H1 (cell line): ENCODE data around the gene IPO13. TPM values are rescaled to one million over a fixed set of nuclear protein-coding genes. Genes with fewer than 3 reads are reported as not detected.

Source experiments
- CTCF ChIA-PET: fragments of 300-600 bp; sonication (Branson Sonifier 250); formaldehyde crosslinking; loops from one replicate; lab custom pipeline; 2021; ENCODE audit not compliant: partially characterized antibody; lab: Charles Lee
- POLR2A ChIA-PET: fragments of 300-600 bp; sonication (Branson Sonifier 250); formaldehyde crosslinking; loops from one replicate; lab custom pipeline; 2021; ENCODE audit warnings: inconsistent platforms; ENCODE audit not compliant: partially characterized antibody; lab: Charles Lee
- DNase-seq, 2 experiments: peaks; one replicate each; pipeline versions ENCODE4 v3.0.0 to v3.0.0-alpha.2; 2010 to 2022; ENCODE audit warnings: low spot score in 2 of 2, low read depth in 1 of 2, mixed read lengths in 1 of 2
- FAIRE-seq: peaks from 2 replicates; lab custom pipeline; 2011; peaks lifted over from hg19 to GRCh38; lab: Jason Lieb, UNC
- H2AFZ ChIP-seq: 2 replicates; pipeline ENCODE4 v1.8.1; 2012; ENCODE audit warnings: low read length, inconsistent platforms
- H2AK5ac ChIP-seq: 2 replicates; pipeline ENCODE4 v1.6.1; 2013; ENCODE audit warnings: low read depth, low read length
- H2BK120ac ChIP-seq: replicated peaks from 2 replicates; pipeline ENCODE3; 2013; ENCODE audit warnings: low read depth, low read length, inconsistent platforms
- H2BK12ac ChIP-seq: 2 replicates; pipeline ENCODE4 v1.6.1; 2013; ENCODE audit warnings: low read depth, low read length
- H2BK15ac ChIP-seq: 2 replicates; pipeline ENCODE4 v1.6.1; 2013; ENCODE audit warnings: low read length
- H2BK20ac ChIP-seq: 2 replicates; pipeline ENCODE4 v1.6.1; 2013; ENCODE audit warnings: low read length
- H2BK5ac ChIP-seq: 2 replicates; pipeline ENCODE4 v1.6.1; 2013; ENCODE audit warnings: low read depth, low read length
- H3K14ac ChIP-seq: 2 replicates; pipeline ENCODE4 v1.6.1; 2013; ENCODE audit warnings: inconsistent platforms; ENCODE audit not compliant: insufficient read length
- H3K18ac ChIP-seq: 2 replicates; pipeline ENCODE4 v1.6.1; 2013; ENCODE audit warnings: low read length; ENCODE audit errors: extremely low read depth
- H3K23ac ChIP-seq: 2 replicates; pipeline ENCODE4 v1.6.1; 2013; ENCODE audit warnings: inconsistent platforms; ENCODE audit not compliant: insufficient read length
- H3K23me2 ChIP-seq: 2 replicates; pipeline ENCODE4 v1.6.1; 2013; ENCODE audit warnings: low read depth, low read length
- H3K27ac ChIP-seq: 2 replicates; pipeline ENCODE4 v1.6.1; 2011; ENCODE audit warnings: low read depth, low read length, inconsistent platforms
- H3K27me3 ChIP-seq, 4 experiments: replicated peaks in 1 of 4; 1 replicate in 1 of 4; 2 replicates in 3 of 4; pipeline versions ENCODE4 v1.6.1 to v1.8.1; 2011 to 2013; ENCODE audit warnings: low read length in 3 of 4, mild to moderate bottlenecking in 3 of 4, inconsistent platforms in 2 of 4, mixed read lengths in 2 of 4, moderate library complexity in 1 of 4; ENCODE audit not compliant: control insufficient read depth in 3 of 4, insufficient read depth in 3 of 4; ENCODE audit errors: extremely low read depth in 1 of 4
- H3K36me3 ChIP-seq, 4 experiments: 2 replicates each; pipeline versions ENCODE4 v1.6.1 to v1.8.1; 2011 to 2013; ENCODE audit warnings: mild to moderate bottlenecking in 4 of 4, low read length in 3 of 4, moderate library complexity in 2 of 4, control low read depth in 1 of 4, inconsistent platforms in 1 of 4; ENCODE audit not compliant: insufficient read depth in 4 of 4, control insufficient read depth in 2 of 4
- H3K4ac ChIP-seq: replicated peaks from 2 replicates; pipeline ENCODE3; 2013; ENCODE audit warnings: low read length, low read depth, mixed read lengths, inconsistent platforms; ENCODE audit not compliant: insufficient read length
- H3K4me1 ChIP-seq, 4 experiments: replicated peaks in 1 of 4; 1 replicate in 1 of 4; 2 replicates in 3 of 4; pipeline versions ENCODE4 v1.6.1 to v1.8.1; 2011 to 2013; ENCODE audit warnings: low read length in 3 of 4, inconsistent platforms in 2 of 4, mixed read lengths in 1 of 4; ENCODE audit not compliant: insufficient read depth in 4 of 4, control insufficient read depth in 3 of 4
- H3K4me2 ChIP-seq, 2 experiments: 2 replicates each; pipeline versions ENCODE4 v1.6.1 to v1.8.1; 2011 to 2013; ENCODE audit warnings: low read depth in 2 of 2, low read length in 2 of 2, control low read depth in 1 of 2, inconsistent platforms in 1 of 2, mild to moderate bottlenecking in 1 of 2; ENCODE audit not compliant: insufficient read depth in 1 of 2
- H3K4me3 ChIP-seq, 4 experiments: fragments of 200-600, 300-600 bp in 1 of 4; sonication (generic), shearing (Covaris generic), sonication (Bioruptor Twin) in 1 of 4; 2 replicates each; pipeline versions ENCODE4 v1.5.1 to v1.8.1; 2011 to 2016; ENCODE audit warnings: low read length in 4 of 4, low read depth in 3 of 4, control low read depth in 2 of 4, inconsistent platforms in 2 of 4, mild to moderate bottlenecking in 2 of 4, mixed read lengths in 1 of 4, moderate library complexity in 1 of 4; ENCODE audit not compliant: insufficient read depth in 2 of 4; ENCODE audit errors: extremely low read depth in 1 of 4
- H3K56ac ChIP-seq: replicated peaks from 2 replicates; pipeline ENCODE3; 2013; ENCODE audit warnings: low read depth, mild to moderate bottlenecking, mixed read lengths, low read length, inconsistent platforms; ENCODE audit not compliant: insufficient read length
- H3K79me1 ChIP-seq: 2 replicates; pipeline ENCODE4 v1.6.1; 2013; ENCODE audit warnings: low read depth, low read length, control low read depth
- H3K79me2 ChIP-seq, 2 experiments: 2 replicates each; pipeline versions ENCODE4 v1.6.1 to v1.8.1; 2012 to 2013; ENCODE audit warnings: low read length in 2 of 2, mild to moderate bottlenecking in 2 of 2, inconsistent platforms in 1 of 2; ENCODE audit not compliant: insufficient read depth in 2 of 2, control insufficient read depth in 1 of 2
- H3K9ac ChIP-seq, 4 experiments: replicated peaks in 1 of 4; 1 replicate in 1 of 4; 2 replicates in 3 of 4; pipeline versions ENCODE4 v1.6.1 to v1.8.1; 2011 to 2013; ENCODE audit warnings: low read depth in 3 of 4, low read length in 3 of 4, control low read depth in 2 of 4, mild to moderate bottlenecking in 2 of 4, moderate library complexity in 2 of 4, inconsistent platforms in 1 of 4; ENCODE audit errors: extremely low read depth in 1 of 4
- H3K9me3 ChIP-seq, 2 experiments: 2 replicates each; pipeline versions ENCODE4 v1.6.1 to v1.8.1; 2012 to 2013; ENCODE audit warnings: mild to moderate bottlenecking in 2 of 2, moderate library complexity in 2 of 2, control low read depth in 1 of 2, inconsistent platforms in 1 of 2, low read depth in 1 of 2, low read length in 1 of 2, mixed read lengths in 1 of 2; ENCODE audit not compliant: insufficient read depth in 2 of 2
- H4K20me1 ChIP-seq, 2 experiments: replicated peaks in 1 of 2; 2 replicates each; pipeline versions ENCODE3 to v1.8.1; 2011 to 2013; ENCODE audit warnings: inconsistent platforms in 2 of 2, low read length in 2 of 2, mild to moderate bottlenecking in 1 of 2; ENCODE audit not compliant: insufficient read depth in 2 of 2, control insufficient read depth in 1 of 2
- H4K5ac ChIP-seq: 2 replicates; pipeline ENCODE4 v1.6.1; 2013; ENCODE audit warnings: low read length, low read depth, mixed read lengths, inconsistent platforms; ENCODE audit not compliant: insufficient read length
- H4K8ac ChIP-seq: 2 replicates; pipeline ENCODE4 v1.8.0; 2013; ENCODE audit warnings: mild to moderate bottlenecking, moderate library complexity, low read length, inconsistent platforms; ENCODE audit not compliant: insufficient read depth; ENCODE audit errors: extremely low read depth
- H4K91ac ChIP-seq: replicated peaks from 2 replicates; pipeline ENCODE3; 2013; ENCODE audit warnings: low read length, mixed read lengths, inconsistent platforms; ENCODE audit not compliant: insufficient read length
- ATF2 ChIP-seq: IDR thresholded peaks from 2 replicates; pipeline ENCODE4 v1.6.1; 2012; ENCODE audit warnings: low read length, inconsistent platforms
- BCL11A ChIP-seq, 2 experiments: IDR thresholded peaks; one replicate each; pipeline ENCODE4 v1.6.1; 2011; ENCODE audit warnings: low read depth in 2 of 2, low read length in 2 of 2, mild to moderate bottlenecking in 2 of 2
- CBX5 ChIP-seq: fragments of 300-800, 300-1000 bp; sonication (generic); IDR thresholded peaks from 2 replicates; pipeline ENCODE4 v1.7.1; 2016; ENCODE audit warnings: antibody characterized with exemption, low read length, low read depth
- CHD1 ChIP-seq: IDR thresholded peaks from 2 replicates; pipeline ENCODE4 v1.6.1; 2012; ENCODE audit warnings: low read depth, low read length, improper control_type of control experiment
- HDAC6 ChIP-seq: IDR thresholded peaks from one replicate; pipeline ENCODE4 v1.7.1; 2012; ENCODE audit warnings: low read depth, mild to moderate bottlenecking, inconsistent platforms, low read length, moderate library complexity
- KDM4A ChIP-seq: IDR thresholded peaks from one replicate; pipeline ENCODE4 v1.7.1; 2012; ENCODE audit warnings: low read depth, mild to moderate bottlenecking, moderate library complexity, low read length, inconsistent platforms; ENCODE audit not compliant: severe bottlenecking
- KDM5A ChIP-seq: fragments of 200-600 bp; IDR thresholded peaks from 2 replicates; pipeline ENCODE4 v1.7.1; 2012; ENCODE audit warnings: mild to moderate bottlenecking, low read length, inconsistent platforms, mixed read lengths
- POLR2A ChIP-seq, 2 experiments: IDR thresholded peaks; 1 replicate in 1 of 2; 2 replicates in 1 of 2; pipeline ENCODE4 v1.6.1; 2011; ENCODE audit warnings: low read depth in 2 of 2, low read length in 2 of 2, mild to moderate bottlenecking in 2 of 2; ENCODE audit errors: control extremely low read depth in 1 of 2
- RNF2 ChIP-seq: fragments of 200-900, 300-1000 bp; sonication (generic); IDR thresholded peaks from 2 replicates; pipeline ENCODE4 v1.7.1; 2016; ENCODE audit warnings: borderline replicate concordance, low read depth, mild to moderate bottlenecking, antibody characterized with exemption, low read length; ENCODE audit not compliant: poor library complexity, severe bottlenecking; ENCODE audit errors: missing control alignments
- SAP30 ChIP-seq: fragments of 300-600 bp; sonication (generic); IDR thresholded peaks from 2 replicates; pipeline ENCODE4 v1.7.1; 2012; ENCODE audit warnings: low read length, moderate library complexity, mild to moderate bottlenecking, inconsistent platforms; ENCODE audit not compliant: insufficient read depth, insufficient replicate concordance
- SRF ChIP-seq: IDR thresholded peaks from 2 replicates; pipeline ENCODE4 v1.6.1; 2011; ENCODE audit warnings: mild to moderate bottlenecking, low read depth, low read length, moderate library complexity
- WGBS, 2 experiments: shearing (Covaris generic) in 1 of 2; methylation state at CpG; one replicate each; pipeline versions ENCODE4 v1.1.6 to v1.1.7; 2013 to 2015; ENCODE audit warnings: low lambda C conversion rate in 2 of 2, mixed read lengths in 2 of 2, inconsistent platforms in 1 of 2, low coverage in 1 of 2, missing lambda C conversion rate in 1 of 2; ENCODE audit not compliant: insufficient replicate concordance in 2 of 2, insufficient coverage in 1 of 2, insufficient read length in 1 of 2; ENCODE audit errors: extremely low coverage in 1 of 2, missing lambda C conversion rate in 1 of 2; 5-methylcytosine and 5-hydroxymethylcytosine counted together
- polyA plus RNA-seq, 7 experiments: library from polyadenylated mRNA; depleted of rRNA in 3 of 7; stranded (reverse) in 5 of 7; unstranded in 2 of 7; fragments of >200 nt in 5 of 7; fragments of 200-250 nt in 2 of 7; gene quantifications; 1 replicate in 5 of 7; 2 replicates in 1 of 7; 4 replicates in 1 of 7; pipeline versions ENCODE4 v1.2.1 to v1.2.3, GENCODE V29; 2011 to 2013; ENCODE audit warnings: missing spikeins in 2 of 7, mixed read lengths in 2 of 7
- total RNA-seq: library from RNA; stranded (reverse); fragmentation: NEBNext Ultra II Directional; extraction: Animal tissue kit (Norgen Biotek cat#: 25700); gene quantifications from 2 replicates; pipeline ENCODE4 v1.2.1, GENCODE V29; 2021

Gene IPO13
- total and polyA plus RNA-seq, 2 of the 8 experiments (the other 6 are each of a cell fraction or from before 2014, with no cell fraction given) = 23.0 to 27.0 TPM

GRCh38 chr1:43957407-43958040, 10.8 kb downstream of the IPO13 start:
- Histone ChIP-seq H3K4me1 (peaks cover 0 to 5% (median 4%) of the 10 kb centered on the region in 4 experiments; a peak in 3 of 7 replicates), H4K5ac (no peak overlapping the region), H3K27me3 (no peaks in the 10 kb centered on the region), H3K36me3 (peaks cover 3 to 14% (median 8%) of the 10 kb centered on the region in 4 experiments; a peak in 4 of 8 replicates), H3K4me2 (no peak overlapping the region), H4K8ac (no peak overlapping the region), H3K79me2 (0 out of 4 replicates have a peak, but pooled peaks cover 0 to 4% of the 10 kb centered on the region in 2 experiments), H2BK15ac (no peak overlapping the region), H2AK5ac (no peak overlapping the region), H3K14ac (no peak overlapping the region), H3K4ac (no peak overlapping the region), H3K79me1 (peaks cover 3% of the 10 kb centered on the region), H2AFZ (no peak overlapping the region), H3K9me3 (no peaks in the 10 kb centered on the region), H3K27ac (no peak overlapping the region), H4K20me1 (peaks cover 0 to 6% of the 10 kb centered on the region in 2 experiments), H3K23ac (no peak overlapping the region), H3K23me2 (no peaks in the 10 kb centered on the region), H2BK5ac (no peak overlapping the region), H2BK120ac (no peak overlapping the region), H3K56ac (no peak overlapping the region), H2BK12ac (no peak overlapping the region), H4K91ac (no peak overlapping the region), H3K9ac (no peak overlapping the region), H2BK20ac (no peak overlapping the region), H3K4me3 (no peak overlapping the region), H3K18ac (no peak overlapping the region)
- DNase-seq (no peak), FAIRE-seq (no peak)
- ChIA-PET POLR2A (interaction anchor here (0.8 to 1.5 kb wide), 4 partner anchors 9 to 29 kb away, joined by 3 to 5 read pairs (median 3); partner anchors contain the start of gene ATP6V0B), CTCF (interaction anchor here (0.9 to 3.4 kb wide), 7 partner anchors 11 to 90 kb away, joined by 3 to 20 read pairs (median 3); partner anchors contain the start of genes ARTN and IPO13)
- WGBS, 2 experiments = 92% methylated on average over 7 of the region's 7 CpGs; no CpG with 5 or more reads in 1 of the 2 experiments
- TF ChIP-seq ATF2 = no peak
- no peak for TF ChIP-seq CHD1
- no peak for TF ChIP-seq CBX5
- TF ChIP-seq HDAC6 = no peak
- TF ChIP-seq SRF = no peak
- no peak for TF ChIP-seq KDM5A
- no peak for TF ChIP-seq POLR2A (IDR thresholded peaks at IDR 0.05; ENCODE audit: control extremely low read depth in 1 of 2, low read depth in 2 of 2, low read length in 2 of 2)
- TF ChIP-seq KDM4A = no peak
- TF ChIP-seq RNF2 = no peak
- no peak for TF ChIP-seq SAP30
- TF ChIP-seq BCL11A (IDR thresholded peaks at IDR 0.05; ENCODE audit: low read depth in 2 of 2, low read length in 2 of 2) = no peak
